Trophoblast cell (in vitro differentiated cells and primary cell): Measurements from ENCODE around the gene HUS1.
A peak's percentile ranks its signal among the peaks of the same experiment; 100 is the strongest.

Source experiments
- DNase-seq, 2 donors: peaks; one replicate each; pipeline ENCODE4 v3.0.0-alpha.2; 2016
- H2AFZ ChIP-seq: 2 replicates; pipeline ENCODE4 v1.6.1; 2013; ENCODE audit warnings: low read length, moderate library complexity, mild to moderate bottlenecking; ENCODE audit not compliant: insufficient read depth, poor library complexity
- H2AK5ac ChIP-seq: 2 replicates; pipeline ENCODE4 v1.6.1; 2013; ENCODE audit warnings: mild to moderate bottlenecking, low read length
- H2BK120ac ChIP-seq: 2 replicates; pipeline ENCODE4 v1.6.1; 2013; ENCODE audit warnings: low read length, mild to moderate bottlenecking, moderate library complexity; ENCODE audit not compliant: insufficient read depth, poor library complexity
- H2BK12ac ChIP-seq: 2 replicates; pipeline ENCODE4 v1.6.1; 2013; ENCODE audit warnings: mild to moderate bottlenecking, low read length, moderate library complexity
- H2BK5ac ChIP-seq: 2 replicates; pipeline ENCODE4 v1.6.1; 2013; ENCODE audit warnings: low read length, low read depth, moderate library complexity, mild to moderate bottlenecking; ENCODE audit not compliant: poor library complexity
- H3K14ac ChIP-seq: 2 replicates; pipeline ENCODE4 v1.6.1; 2013; ENCODE audit warnings: mild to moderate bottlenecking, low read length
- H3K18ac ChIP-seq: 2 replicates; pipeline ENCODE4 v1.6.1; 2013; ENCODE audit warnings: mild to moderate bottlenecking, low read length
- H3K23ac ChIP-seq: 2 replicates; pipeline ENCODE4 v1.6.1; 2013; ENCODE audit warnings: low read length
- H3K27ac ChIP-seq: 2 replicates; pipeline ENCODE4 v1.5.1; 2013; ENCODE audit warnings: low read depth, mild to moderate bottlenecking, inconsistent platforms, low read length, moderate library complexity
- H3K27me3 ChIP-seq: 2 replicates; pipeline ENCODE4 v1.6.1; 2013; ENCODE audit warnings: inconsistent platforms, mild to moderate bottlenecking, low read length, moderate library complexity; ENCODE audit not compliant: insufficient read depth
- H3K36me3 ChIP-seq, 2 experiments: 1 replicate in 1 of 2; 2 replicates in 1 of 2; pipeline ENCODE4 v1.6.1; 2013; ENCODE audit warnings: low read length in 2 of 2, mild to moderate bottlenecking in 2 of 2, moderate library complexity in 1 of 2; ENCODE audit not compliant: insufficient read depth in 2 of 2, control insufficient read depth in 1 of 2
- H3K4ac ChIP-seq: 2 replicates; pipeline ENCODE4 v1.6.1; 2013; ENCODE audit warnings: low read depth, mild to moderate bottlenecking, low read length, moderate library complexity
- H3K4me1 ChIP-seq, 2 experiments: 1 replicate in 1 of 2; 2 replicates in 1 of 2; pipeline ENCODE4 v1.6.1; 2013; ENCODE audit warnings: low read length in 2 of 2, mild to moderate bottlenecking in 2 of 2, moderate library complexity in 1 of 2; ENCODE audit not compliant: insufficient read depth in 2 of 2, control insufficient read depth in 1 of 2
- H3K4me2 ChIP-seq: 2 replicates; pipeline ENCODE4 v1.6.1; 2013; ENCODE audit warnings: inconsistent platforms, mild to moderate bottlenecking, low read length, moderate library complexity
- H3K4me3 ChIP-seq: 2 replicates; pipeline ENCODE4 v1.5.1; 2013; ENCODE audit warnings: mild to moderate bottlenecking, low read depth, low read length, inconsistent platforms
- H3K79me1 ChIP-seq: one replicate; pipeline ENCODE4 v1.6.1; 2013; ENCODE audit warnings: low read length
- H3K79me2 ChIP-seq: 2 replicates; pipeline ENCODE4 v1.6.1; 2013; ENCODE audit warnings: low read length, mild to moderate bottlenecking; ENCODE audit not compliant: control insufficient read depth, insufficient read depth, poor library complexity
- H3K9ac ChIP-seq: 2 replicates; pipeline ENCODE4 v1.6.1; 2013; ENCODE audit warnings: mild to moderate bottlenecking, low read length
- H3K9me3 ChIP-seq: 2 replicates; pipeline ENCODE4 v1.6.1; 2013; ENCODE audit warnings: low read depth, mild to moderate bottlenecking, control low read depth, inconsistent platforms, low read length; ENCODE audit not compliant: insufficient read depth
- H4K12ac ChIP-seq: 2 replicates; pipeline ENCODE4 v1.6.1; 2013; ENCODE audit warnings: low read depth, mild to moderate bottlenecking, low read length, moderate library complexity
- H4K8ac ChIP-seq: 2 replicates; pipeline ENCODE4 v1.6.1; 2013; ENCODE audit warnings: low read depth, mild to moderate bottlenecking, low read length, moderate library complexity
- H4K91ac ChIP-seq: one replicate; pipeline ENCODE4 v1.6.1; 2013; ENCODE audit warnings: low read depth, mild to moderate bottlenecking, low read length, moderate library complexity
- WGBS: extraction: QIAGEN DNeasy Blood & Tissue Kit; methylation state at CpG from one replicate; pipeline ENCODE4 v1.1.7; 2013; ENCODE audit warnings: missing lambda C conversion rate; ENCODE audit not compliant: insufficient read length, insufficient coverage; ENCODE audit errors: extremely low coverage; 5-methylcytosine and 5-hydroxymethylcytosine counted together

The HUS1 gene

DNA sequence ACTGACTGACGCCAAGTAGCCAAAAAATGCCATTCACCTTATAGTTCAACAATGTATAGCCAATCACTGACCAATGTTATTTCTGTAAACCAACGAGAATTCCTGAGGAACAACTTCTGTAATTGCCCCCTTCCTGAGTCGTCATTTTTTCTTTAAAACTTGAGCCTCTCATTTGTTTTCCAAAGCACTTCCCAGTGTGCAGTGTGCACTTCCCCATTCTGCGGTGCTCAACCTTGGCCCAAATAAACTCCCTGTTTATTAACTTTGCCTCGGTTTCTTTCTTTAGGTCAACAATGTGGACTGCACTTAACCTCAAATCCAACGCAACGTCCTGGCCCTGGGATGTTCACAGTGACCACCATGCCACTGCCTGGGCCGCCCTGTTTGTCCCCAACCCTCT is 46.2 kb downstream of the HUS1 start:
- no peak overlapping the region for H4K8ac ChIP-seq
- H3K27ac ChIP-seq = no peak overlapping the region
- H3K18ac ChIP-seq = no peak overlapping the region
- H3K4ac ChIP-seq = no peak overlapping the region
- H2BK12ac ChIP-seq = no peak overlapping the region
- H3K9me3 ChIP-seq = peaks cover 3% of the 10 kb centered on the region
- H3K79me1 ChIP-seq = no peaks in the 10 kb centered on the region
- no peak overlapping the region for H2AK5ac ChIP-seq
- H3K14ac ChIP-seq = no peak overlapping the region
- no peaks in the 10 kb centered on the region for H3K36me3 ChIP-seq
- H2BK5ac ChIP-seq = no peak overlapping the region
- no peaks in the 10 kb centered on the region for H3K27me3 ChIP-seq
- no CpG with 5 or more reads among the region's 8 CpGs for WGBS
- DNase-seq = no peak
- H3K4me2 ChIP-seq = no peak overlapping the region
- H3K79me2 ChIP-seq = no peaks in the 10 kb centered on the region
- H4K91ac ChIP-seq = no peak overlapping the region
- no peak overlapping the region for H3K9ac ChIP-seq
- H2AFZ ChIP-seq = no peak overlapping the region
- no peak overlapping the region for H2BK120ac ChIP-seq
- H3K4me1 ChIP-seq = no peaks in the 10 kb centered on the region
- H3K23ac ChIP-seq = no peak overlapping the region
- no peak overlapping the region for H3K4me3 ChIP-seq
- H4K12ac ChIP-seq = no peak overlapping the region

DNA sequence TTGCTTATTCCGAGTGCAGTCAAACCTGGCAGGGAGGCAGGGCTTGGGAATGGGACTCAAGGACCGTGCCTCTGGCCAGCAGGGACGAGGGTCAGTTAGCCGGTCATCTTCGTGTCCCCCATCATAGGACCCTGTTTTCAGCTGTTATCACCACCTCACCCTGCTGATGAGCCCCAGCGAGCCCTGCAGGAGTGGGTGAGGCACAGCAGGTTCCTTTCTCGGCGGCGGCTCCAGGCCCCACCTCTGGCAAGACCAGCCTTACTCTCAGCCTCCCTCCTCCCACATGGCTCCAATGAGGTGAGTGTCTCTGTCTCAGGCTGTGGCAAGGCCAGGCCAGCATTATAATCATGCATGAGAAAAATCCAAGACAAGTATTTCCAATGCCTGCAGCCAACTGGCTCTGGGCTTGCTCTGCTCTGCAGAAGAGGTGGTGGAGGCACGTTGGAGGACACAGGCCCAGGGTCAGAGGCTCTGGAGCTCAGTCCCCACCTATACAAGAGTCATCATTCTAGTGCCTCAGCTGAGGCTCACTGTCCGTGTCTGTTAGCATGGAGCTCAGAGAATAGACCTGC is 46.9 kb downstream of the HUS1 start:
- H2AK5ac ChIP-seq = no peak overlapping the region
- no peaks in the 10 kb centered on the region for H3K27me3 ChIP-seq
- H3K18ac ChIP-seq = no peak overlapping the region
- no CpG with 5 or more reads among the region's 11 CpGs for WGBS
- DNase-seq = peak; percentile 76 to 80
- no peak overlapping the region for H4K91ac ChIP-seq
- no peak overlapping the region for H3K4me2 ChIP-seq
- peaks cover 3% of the 10 kb centered on the region for H3K9me3 ChIP-seq
- no peak overlapping the region for H3K27ac ChIP-seq
- no peak overlapping the region for H2BK120ac ChIP-seq
- no peaks in the 10 kb centered on the region for H3K4me1 ChIP-seq
- H3K23ac ChIP-seq = no peak overlapping the region
- H3K4me3 ChIP-seq = no peak overlapping the region
- H2AFZ ChIP-seq = no peak overlapping the region
- H4K8ac ChIP-seq = no peak overlapping the region
- no peaks in the 10 kb centered on the region for H3K36me3 ChIP-seq
- H3K79me2 ChIP-seq = no peaks in the 10 kb centered on the region
- H3K14ac ChIP-seq = no peak overlapping the region
- no peak overlapping the region for H2BK5ac ChIP-seq
- no peak overlapping the region for H3K4ac ChIP-seq
- no peaks in the 10 kb centered on the region for H3K79me1 ChIP-seq
- H4K12ac ChIP-seq = no peak overlapping the region
- no peak overlapping the region for H2BK12ac ChIP-seq
- no peak overlapping the region for H3K9ac ChIP-seq

DNA sequence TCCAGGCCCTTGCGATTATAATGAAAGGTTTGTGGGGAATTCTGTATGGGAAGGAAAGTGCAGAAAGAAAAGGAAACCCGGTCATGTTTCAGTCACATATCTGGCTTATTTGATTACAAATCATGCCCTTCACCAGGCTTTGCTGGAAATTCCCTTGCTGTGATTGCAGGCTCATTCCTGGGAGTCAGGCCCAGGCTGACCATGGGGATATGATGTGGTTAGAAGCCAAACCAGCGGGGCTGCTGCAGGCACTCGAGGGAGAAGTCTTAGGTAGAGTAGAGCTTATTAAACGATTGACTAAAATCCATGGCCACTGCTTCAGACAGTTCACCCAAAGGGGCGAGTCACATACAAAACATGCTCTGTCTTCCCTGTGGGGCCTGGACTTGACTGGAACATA is 47.4 kb downstream of the HUS1 start:
- no peak overlapping the region for H3K4me2 ChIP-seq
- H4K91ac ChIP-seq = no peak overlapping the region
- H2AFZ ChIP-seq = no peak overlapping the region
- H3K27me3 ChIP-seq = no peaks in the 10 kb centered on the region
- H3K18ac ChIP-seq = no peak overlapping the region
- H2BK12ac ChIP-seq = no peak overlapping the region
- H2BK5ac ChIP-seq = no peak overlapping the region
- no peak overlapping the region for H3K4me3 ChIP-seq
- no peak overlapping the region for H3K14ac ChIP-seq
- no peak overlapping the region for H3K27ac ChIP-seq
- no peak overlapping the region for H3K9ac ChIP-seq
- H3K79me1 ChIP-seq = no peaks in the 10 kb centered on the region
- no peaks in the 10 kb centered on the region for H3K79me2 ChIP-seq
- H2AK5ac ChIP-seq = no peak overlapping the region
- no peak overlapping the region for H4K8ac ChIP-seq
- peak; percentile 58 to 69 for DNase-seq
- peaks cover 3% of the 10 kb centered on the region for H3K9me3 ChIP-seq
- H4K12ac ChIP-seq = no peak overlapping the region
- H2BK120ac ChIP-seq = no peak overlapping the region
- no CpG with 5 or more reads among the region's 6 CpGs for WGBS
- no peaks in the 10 kb centered on the region for H3K36me3 ChIP-seq
- no peak overlapping the region for H3K4ac ChIP-seq
- no peak overlapping the region for H3K23ac ChIP-seq
- H3K4me1 ChIP-seq = no peaks in the 10 kb centered on the region

DNA sequence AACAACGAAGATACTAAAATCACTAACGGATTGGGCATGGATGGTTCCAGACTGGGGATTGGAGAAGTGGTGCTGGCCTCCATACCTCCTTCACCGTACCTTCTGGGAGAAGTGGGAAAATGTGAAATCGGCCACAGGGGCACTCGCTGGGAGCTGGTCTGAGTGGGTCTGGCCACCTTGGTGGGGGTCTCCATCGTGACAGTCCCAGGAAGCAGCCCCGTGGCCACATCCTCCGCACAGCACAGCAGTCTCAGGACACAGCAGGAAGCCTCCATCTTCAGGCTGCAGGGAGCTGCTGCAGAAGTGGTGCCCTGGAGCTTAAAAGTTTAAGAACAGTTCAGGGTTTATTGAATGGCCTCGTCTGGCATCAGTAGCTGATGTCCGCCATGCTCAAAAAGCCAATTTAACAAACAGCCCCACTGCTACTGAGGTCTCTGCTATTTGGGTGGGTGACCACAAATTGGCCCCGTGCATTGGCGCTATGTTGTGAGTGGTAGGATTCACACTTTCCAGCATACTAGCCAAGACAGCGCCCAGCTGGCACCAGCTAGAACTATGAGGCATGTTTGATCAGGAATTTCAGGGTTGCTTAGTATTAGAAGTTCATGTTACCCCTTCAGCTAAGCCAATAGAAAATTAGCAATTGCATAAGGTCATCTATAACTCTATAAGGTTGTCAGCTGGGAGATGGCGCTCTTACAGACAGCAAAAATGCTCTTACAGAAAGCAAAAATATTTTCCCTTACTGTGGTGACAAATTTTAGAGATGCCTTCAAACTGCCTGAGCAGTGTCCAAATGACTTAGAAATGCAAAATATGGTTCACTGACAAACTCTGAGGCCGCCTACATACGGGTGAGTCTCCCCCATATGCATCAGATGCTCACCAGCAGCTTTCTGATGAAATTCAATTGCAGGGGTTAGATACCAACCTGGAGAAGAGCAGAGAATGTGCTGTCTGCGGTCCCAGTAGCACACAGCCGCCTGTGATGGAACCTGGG is 48.1 kb downstream of the HUS1 start:
- Histone ChIP-seq H3K14ac (no peak overlapping the region), H3K4me2 (no peak overlapping the region), H3K23ac (no peak overlapping the region), H3K27me3 (no peaks in the 10 kb centered on the region), H3K79me2 (no peaks in the 10 kb centered on the region), H2BK12ac (no peak overlapping the region), H3K9ac (no peak overlapping the region), H4K12ac (no peak overlapping the region), H3K36me3 (no peaks in the 10 kb centered on the region), H3K9me3 (peaks cover 5% of the 10 kb centered on the region), H2AFZ (no peak overlapping the region), H4K91ac (no peak overlapping the region), H3K18ac (no peak overlapping the region), H3K79me1 (no peaks in the 10 kb centered on the region), H3K4me1 (no peaks in the 10 kb centered on the region), H3K27ac (no peak overlapping the region), H2BK120ac (no peak overlapping the region), H3K4me3 (no peak overlapping the region), H2BK5ac (no peak overlapping the region), H2AK5ac (no peak overlapping the region), H4K8ac (no peak overlapping the region), H3K4ac (no peak overlapping the region)
- no CpG with 5 or more reads among the region's 18 CpGs for WGBS
- DNase-seq = peak; percentile 71 to 88
